Suppressor macrophage treated with lipopolysaccharide for 1 hour (primary cell): ENCODE measurements around the gene CHID1.

Source experiments
- DNase-seq, 3 donors: peaks; one replicate each; pipeline ENCODE4 v3.0.0-alpha.2; 2020 to 2022

The CHID1 gene

DNA sequence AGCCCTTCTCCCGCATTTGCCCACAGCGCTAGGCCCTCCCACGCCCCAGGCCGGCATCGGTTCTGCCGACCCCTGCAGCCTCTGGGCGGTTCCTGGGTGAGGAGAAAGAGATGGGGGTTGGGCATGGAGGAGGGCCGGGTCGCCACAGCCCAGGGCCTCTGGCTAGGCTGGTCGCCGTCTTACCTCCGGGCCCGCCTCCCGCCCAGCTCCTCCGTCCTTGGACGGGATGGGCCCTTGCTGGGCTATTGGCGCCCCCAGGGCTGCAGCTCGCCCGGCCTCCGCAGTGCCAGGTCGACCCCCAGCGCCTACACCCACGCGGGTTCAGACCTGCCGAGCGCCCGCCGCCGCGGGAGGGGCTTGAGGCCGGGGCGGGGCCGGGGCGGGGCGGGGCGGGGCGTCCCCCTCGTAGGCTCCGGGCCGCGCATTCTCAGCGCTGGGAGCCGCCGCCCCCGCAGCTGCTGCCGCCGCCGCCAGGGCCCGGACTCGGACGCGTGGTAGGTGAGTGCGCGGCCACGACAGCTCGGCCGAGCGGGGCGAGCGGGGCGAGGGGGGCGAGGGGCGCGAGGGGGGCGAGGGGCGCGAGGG, 78.0 kb downstream of the CHID1 start, which contains the start of gene CD151:
Gene CD151 (plus strand): TSS at position 424 of the 585 bp plus-strand sequence. CDS start 3,118 bp downstream, outside the sequence.
- peak; percentile 73 to 90 (median 83) for DNase-seq

- DNase-seq, result no peak
Observed at GRCh38 chr11:831961-832528, 78.6 kb downstream of the CHID1 start.

DNA sequence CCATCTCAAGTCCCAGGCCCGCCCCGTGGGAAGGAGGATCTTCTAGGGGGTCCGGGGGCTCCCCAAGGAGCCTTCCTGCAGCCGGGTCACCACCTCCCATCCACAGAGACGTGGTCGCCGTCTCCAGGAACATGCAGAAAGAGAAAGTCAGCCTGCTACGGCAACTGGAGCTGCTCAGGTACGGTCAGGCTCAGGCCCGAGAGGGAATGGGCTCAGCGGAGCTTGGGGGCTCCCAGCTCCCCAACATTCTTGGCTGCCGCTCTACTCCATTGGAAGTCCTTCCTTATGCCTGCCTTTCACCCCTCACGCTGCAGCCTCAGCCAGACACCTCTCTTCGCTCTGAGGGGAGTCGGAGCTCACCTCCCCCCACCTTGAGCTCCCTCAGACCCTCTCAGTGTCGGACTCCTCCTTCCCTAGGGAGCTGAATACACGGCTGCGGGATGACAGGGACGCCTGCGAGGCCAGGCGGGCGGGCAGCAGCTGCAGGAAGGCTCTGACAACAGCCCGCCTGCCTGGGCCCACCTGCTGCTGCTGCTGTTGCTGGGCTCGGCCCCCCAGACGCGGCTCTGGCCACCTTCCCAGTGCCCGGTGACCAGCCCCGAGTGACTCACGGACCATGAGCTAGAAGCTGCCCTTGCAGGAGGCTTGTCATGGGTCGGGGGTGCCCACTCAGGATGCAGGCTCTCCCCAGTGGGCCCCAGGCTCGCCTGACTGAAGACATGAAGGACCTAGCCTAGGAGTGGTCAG, 79.3 kb downstream of the CHID1 start:
- peak in 1 of 3 donors; percentile 30 for DNase-seq

- DNase-seq, result peak; percentile 55 to 80 (median 57)
Observed at GRCh38 chr11:830295-831117, 80.1 kb downstream of the CHID1 start.

DNA sequence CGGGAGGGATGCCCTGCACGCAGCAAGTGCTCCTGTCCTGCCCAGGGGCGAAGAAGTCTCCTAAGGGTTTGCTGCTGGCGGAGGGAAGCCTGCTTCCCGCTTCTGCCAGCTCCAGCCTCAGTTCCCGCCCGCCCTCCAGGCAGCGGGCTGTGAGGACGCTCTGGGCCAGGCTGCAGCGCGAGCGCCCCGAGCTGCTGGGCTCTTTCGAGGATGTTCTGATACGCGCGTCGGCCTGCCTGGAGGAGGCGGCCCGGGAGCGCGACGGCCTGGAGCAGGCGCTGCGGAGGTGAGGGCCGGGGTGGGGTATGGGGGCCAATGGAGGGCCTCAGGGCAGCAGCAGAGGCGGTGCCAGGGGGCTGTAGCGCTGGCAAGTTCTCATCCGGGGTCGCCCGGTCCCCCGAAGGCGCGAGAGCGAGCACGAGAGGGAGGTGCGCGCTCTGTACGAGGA, 80.7 kb downstream of the CHID1 start:
- peak in 1 of 3 donors; percentile 33 for DNase-seq

- peak in 2 of 3 donors; percentile 35 to 66 for DNase-seq
Observed at GRCh38 chr11:829176-829846, 81.3 kb downstream of the CHID1 start.

DNA sequence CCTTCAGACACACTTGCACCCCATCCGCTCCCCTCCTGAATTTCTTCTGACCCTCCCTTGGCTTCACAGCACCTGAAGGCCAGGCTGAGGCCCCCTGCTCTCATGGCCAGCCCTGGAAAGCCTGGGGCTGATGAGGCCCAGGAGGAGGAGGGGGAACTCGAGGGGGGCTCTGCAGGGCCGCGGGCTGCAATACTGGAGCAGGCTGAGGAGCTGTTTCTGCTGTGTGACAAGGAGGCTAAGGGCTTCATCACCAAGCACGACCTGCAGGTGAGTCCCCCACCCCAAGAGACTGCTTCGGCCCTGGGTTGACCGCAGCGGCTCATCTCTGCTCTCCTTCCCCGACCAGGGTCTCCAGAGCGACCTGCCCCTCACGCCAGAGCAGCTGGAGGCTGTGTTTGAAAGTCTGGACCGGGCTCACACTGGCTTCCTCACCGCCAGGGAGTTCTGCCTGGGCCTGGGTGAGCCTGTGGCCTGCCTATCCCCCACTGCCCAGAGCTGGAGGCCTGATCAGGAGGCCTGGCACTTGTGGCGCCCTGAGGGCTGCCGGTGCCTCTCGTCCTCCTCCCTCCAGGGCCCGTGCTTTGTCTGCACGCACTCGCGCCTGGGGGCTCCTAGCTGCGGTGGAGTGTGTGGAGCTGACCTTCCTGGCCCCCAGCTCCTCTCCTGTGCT, 82.0 kb downstream of the CHID1 start:
- no peak for DNase-seq

GRCh38 chr11:827897-828192, 82.8 kb downstream of the CHID1 start, which contains the start of gene CRACR2B:
CRACR2B (plus strand) TSS chr11:827919; CDS start chr11:828608, 689 bp downstream.
- peak in 1 of 3 donors; percentile 31 for DNase-seq

DNA sequence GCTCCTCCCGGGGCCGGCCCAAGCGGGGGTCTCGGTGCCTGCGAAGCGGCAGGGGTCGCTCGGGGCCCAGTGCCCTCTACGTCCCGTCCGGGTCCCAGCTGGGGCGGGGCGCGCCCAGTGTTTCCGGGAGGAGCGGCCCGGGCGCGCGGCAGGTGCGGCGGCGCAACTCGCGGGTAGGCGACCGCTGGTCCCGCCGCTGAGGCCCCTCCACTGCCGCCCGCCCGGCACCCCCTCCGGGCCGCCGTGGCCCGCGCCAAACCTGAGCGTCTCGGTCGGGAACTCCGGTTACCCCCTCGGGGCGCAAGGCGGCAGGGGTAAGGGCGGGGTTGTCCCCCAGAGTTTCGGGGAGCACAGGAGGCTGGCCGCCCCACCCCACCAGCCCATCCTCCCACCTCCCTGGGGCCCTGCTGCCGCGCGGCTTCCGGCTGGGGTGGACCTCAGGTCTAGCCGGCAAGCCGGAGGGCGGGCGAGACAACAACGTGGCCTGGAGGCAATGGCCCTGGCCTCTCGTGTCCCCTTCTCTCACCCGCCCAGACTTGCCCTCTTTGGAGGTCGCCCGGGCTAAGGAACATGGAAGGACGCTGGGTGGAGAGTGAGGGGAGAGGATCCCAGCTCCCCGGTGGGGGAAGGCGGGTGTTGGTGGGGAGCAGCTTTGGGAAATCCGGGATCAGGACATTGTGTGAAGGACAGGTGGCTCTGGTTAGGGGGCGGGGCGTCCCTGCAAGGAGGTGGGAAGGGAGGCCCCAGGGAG, 83.3 kb downstream of the CHID1 start:
- peak in 1 of 3 donors; percentile 34 for DNase-seq

GRCh38 chr11:826836-827145, 83.8 kb downstream of the CHID1 start:
- DNase-seq, result peak in 1 of 3 donors; percentile 30

DNA sequence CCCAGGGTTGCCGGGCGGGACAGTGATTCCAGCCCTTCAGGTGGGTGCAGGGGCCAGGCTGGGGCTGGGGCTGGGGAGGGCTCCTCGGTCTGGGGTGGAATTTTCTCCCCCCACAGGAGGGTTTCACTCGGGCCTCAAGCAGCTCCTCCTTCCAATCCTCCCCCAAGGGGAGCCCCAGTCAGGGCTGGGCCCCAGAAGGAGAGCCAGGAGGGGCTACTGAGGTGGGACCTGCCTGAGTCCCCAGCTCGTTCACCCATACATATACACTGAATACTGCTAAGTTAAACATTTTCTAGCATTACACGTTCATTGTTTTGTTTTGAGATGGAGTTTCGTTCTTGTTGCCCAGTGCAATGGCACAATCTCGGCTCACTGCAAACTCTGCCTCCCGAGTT, 84.4 kb downstream of the CHID1 start:
- no peak for DNase-seq

DNA sequence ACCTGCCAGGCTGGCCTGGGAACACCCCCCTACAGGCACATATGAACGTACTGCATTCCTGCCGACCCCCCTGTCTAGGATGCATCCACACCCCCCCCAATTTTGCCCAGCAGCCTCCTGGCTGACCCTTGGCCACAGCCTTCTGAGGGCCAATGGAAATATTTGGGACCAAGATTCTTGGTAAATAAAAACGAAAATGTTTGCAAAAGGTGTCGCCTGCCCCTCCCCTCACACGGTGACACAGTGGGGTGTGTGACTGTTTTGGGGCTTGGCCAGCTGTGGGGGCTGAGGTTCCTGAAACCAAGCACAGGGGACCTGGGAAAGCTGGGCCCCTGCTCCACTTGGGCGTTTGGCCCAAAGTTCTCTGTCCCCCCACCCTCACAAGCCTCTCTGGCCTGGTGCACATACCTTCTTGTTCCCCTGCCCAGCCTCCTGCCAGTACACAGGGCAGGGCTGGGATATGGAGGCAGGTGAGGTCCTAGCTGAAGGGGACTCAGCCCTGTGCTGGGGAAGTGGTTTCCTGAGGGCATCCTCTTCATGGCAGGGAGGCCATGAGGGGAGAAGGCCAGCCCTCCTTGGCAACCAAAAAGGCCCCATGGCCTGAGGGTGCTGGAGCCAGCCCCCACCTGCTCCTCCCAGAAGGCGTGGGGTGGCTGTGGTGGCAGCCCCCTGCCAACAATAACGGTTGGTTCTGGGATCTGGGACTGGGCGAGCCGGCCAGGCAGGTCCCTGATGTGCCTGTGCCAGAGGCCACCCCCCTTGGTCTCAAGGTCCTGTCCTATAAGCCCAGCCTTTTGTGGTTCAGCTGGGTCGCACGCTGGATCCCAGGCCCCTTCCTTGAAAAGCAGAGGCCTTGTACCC, 85.0 kb downstream of the CHID1 start:
- no peak for DNase-seq

- no peak for DNase-seq
Observed at GRCh38 chr11:824942-825341, 85.7 kb downstream of the CHID1 start.

- DNase-seq, result no peak
Observed at GRCh38 chr11:824292-824880, 86.2 kb downstream of the CHID1 start.

GRCh38 chr11:823441-824291, 86.9 kb downstream of the CHID1 start:
- DNase-seq, result no peak

DNA sequence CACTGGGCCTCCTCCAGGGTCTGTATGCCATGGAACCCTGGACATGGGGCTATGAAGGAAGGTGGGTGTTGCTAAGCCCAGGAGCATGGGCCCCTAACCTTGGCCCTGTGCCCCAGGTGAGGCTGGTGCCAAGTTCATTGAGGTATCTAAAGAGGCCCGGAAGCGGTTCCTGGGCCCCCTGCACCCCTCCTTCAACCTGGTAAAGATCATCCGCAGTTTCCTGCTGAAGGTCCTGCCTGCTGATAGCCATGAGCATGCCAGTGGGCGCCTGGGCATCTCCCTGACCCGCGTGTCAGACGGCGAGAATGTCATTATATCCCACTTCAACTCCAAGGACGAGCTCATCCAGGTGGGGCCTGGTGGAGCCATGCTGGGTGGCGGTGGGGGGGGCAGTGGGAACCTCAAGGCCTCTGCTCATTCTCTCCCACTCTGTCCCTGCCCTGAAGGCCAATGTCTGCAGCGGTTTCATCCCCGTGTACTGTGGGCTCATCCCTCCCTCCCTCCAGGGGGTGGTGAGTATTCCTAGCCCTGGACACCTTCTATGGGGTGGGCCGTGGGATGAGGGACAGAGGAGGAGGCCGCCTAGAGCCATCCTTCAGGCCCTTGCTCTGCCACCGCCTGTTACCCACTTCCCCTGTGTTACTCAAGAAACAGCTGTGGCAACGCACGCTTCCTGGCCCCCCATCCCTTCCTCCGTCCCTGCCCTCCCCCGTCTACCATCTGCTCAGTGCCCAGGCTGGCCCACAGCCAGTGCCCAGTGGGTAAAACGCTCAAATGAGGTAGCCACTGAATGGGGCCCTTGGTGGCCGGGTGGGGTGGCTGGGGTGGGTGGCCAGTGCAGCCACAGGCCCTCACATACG, 88.9 kb downstream of the CHID1 start:
- DNase-seq, result peak in 2 of 3 donors; percentile 43 to 62

DNA sequence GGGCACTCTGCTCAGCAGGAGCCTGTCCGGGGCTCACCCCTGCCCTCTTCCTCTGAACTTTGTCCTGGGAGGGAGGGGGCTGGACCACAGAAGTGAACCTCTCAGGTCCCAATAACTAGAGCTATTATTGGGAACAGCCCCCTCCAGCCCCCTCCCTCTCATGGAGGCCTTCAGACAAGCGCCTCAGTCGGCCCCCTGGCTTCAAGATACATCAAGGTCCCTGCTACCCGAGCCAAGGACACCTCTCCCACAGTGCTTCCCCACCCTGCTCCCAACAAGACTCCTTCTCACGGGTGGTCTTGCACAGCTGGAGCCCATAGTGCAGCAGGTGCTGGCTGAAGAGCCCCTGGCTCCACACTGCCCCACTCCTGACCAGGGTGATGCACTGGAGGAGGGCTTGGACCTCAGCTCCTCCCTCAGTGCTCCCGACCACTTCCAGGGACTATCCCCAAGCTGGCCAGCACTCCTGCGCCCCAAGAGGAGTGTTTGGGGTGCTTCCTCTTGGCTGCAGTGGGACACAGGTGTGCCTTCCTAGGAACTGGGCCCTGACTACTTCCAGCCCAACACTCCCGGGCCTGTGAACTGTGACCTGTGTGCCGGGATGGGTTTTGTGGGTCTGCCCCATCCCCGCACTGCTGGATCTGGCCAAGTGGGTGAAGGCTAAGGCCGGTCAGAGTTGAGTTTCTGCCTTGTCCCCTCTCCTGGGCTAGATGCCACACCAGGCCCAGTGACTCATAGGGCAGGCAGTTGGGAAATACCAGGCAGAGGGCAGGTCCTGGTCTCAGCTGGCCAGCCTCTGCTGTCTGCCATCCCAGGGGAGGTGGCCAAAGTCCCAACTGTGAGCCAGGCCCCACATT, 89.7 kb downstream of the CHID1 start:
- DNase-seq, result peak; percentile 89 to 91 (median 89)
